ENCODE measurements around the gene PKNOX2.

PKNOX2 gene

GRCh38 chr11:125164422-125165110 lies at the start of gene PKNOX2:
Gene PKNOX2, plus strand, starts transcription at chr11:125164751. Its CDS starts 186,555 bp downstream, at chr11:125351306.
- peak; percentile 56 for DNase-seq

- DNase-seq = no peak
Measured at GRCh38 chr11:125117429-125117828, 47.1 kb upstream of the PKNOX2 start.

GRCh38 chr11:125123194-125123946 lies 41.2 kb upstream of the PKNOX2 start:
- DNase-seq = no peak

- no peak for DNase-seq
Measured at GRCh38 chr11:125123947-125124617, 40.5 kb upstream of the PKNOX2 start.

GRCh38 chr11:125124618-125124992 lies 39.9 kb upstream of the PKNOX2 start:
- DNase-seq = no peak

GRCh38 chr11:125128450-125128849 lies 36.1 kb upstream of the PKNOX2 start:
- no peak for DNase-seq

GRCh38 chr11:125129316-125129993 lies 35.1 kb upstream of the PKNOX2 start:
- DNase-seq = no peak

- DNase-seq = no peak
Measured at GRCh38 chr11:125132071-125132470, 32.5 kb upstream of the PKNOX2 start.

GRCh38 chr11:125132596-125132995 lies 32.0 kb upstream of the PKNOX2 start:
- DNase-seq = no peak

- DNase-seq = no peak
Measured at GRCh38 chr11:125136001-125136400, 28.6 kb upstream of the PKNOX2 start.

- no peak for DNase-seq
Measured at GRCh38 chr11:125138966-125139365, 25.6 kb upstream of the PKNOX2 start.

- DNase-seq = no peak
Measured at GRCh38 chr11:125139778-125140177, 24.8 kb upstream of the PKNOX2 start.

- no peak for DNase-seq
Measured at GRCh38 chr11:125140233-125140632, 24.3 kb upstream of the PKNOX2 start.

- DNase-seq = no peak
Measured at GRCh38 chr11:125141178-125141577, 23.4 kb upstream of the PKNOX2 start.

GRCh38 chr11:125141686-125142535 lies 22.6 kb upstream of the PKNOX2 start:
- DNase-seq = no peak

- no peak for DNase-seq
Measured at GRCh38 chr11:125146232-125146631, 18.3 kb upstream of the PKNOX2 start.

- no peak for DNase-seq
Measured at GRCh38 chr11:125147280-125147679, 17.3 kb upstream of the PKNOX2 start.

GRCh38 chr11:125148011-125148410 lies 16.5 kb upstream of the PKNOX2 start:
- no peak for DNase-seq

GRCh38 chr11:125148743-125149142 lies 15.8 kb upstream of the PKNOX2 start:
- DNase-seq = no peak

GRCh38 chr11:125153837-125154236 lies 10.7 kb upstream of the PKNOX2 start:
- no peak for DNase-seq

GRCh38 chr11:125154378-125155099 lies 10.0 kb upstream of the PKNOX2 start:
- DNase-seq = no peak

- no peak for DNase-seq
Measured at GRCh38 chr11:125155100-125155444, 9.5 kb upstream of the PKNOX2 start.

Data from DMS 273 treated with DMSO at 0.1 percent for 48 hours (cell line).